ENCODE measurements around the gene SMG6. TPM values are rescaled to one million over a fixed set of nuclear protein-coding genes. Genes with fewer than 3 reads are reported as not detected.
A peak's percentile ranks its signal among the peaks of the same experiment; 100 is the strongest.

Gene SMG6
- total RNA-seq, 1 donor from 2014 or later: 36.7 TPM

- peaks cover 23% of the 10 kb centered on the region for H3K27me3 Mint-ChIP-seq (ENCODE audit: unreplicated experiment)
- DNase-seq (ENCODE audit: extremely low spot score, unreplicated experiment): no peak
- peak overlapping the region; percentile 61 for H3K4me3 Mint-ChIP-seq (ENCODE audit: unreplicated experiment)
- TF ChIP-seq CTCF (IDR thresholded peaks at IDR 0.05): no peak
- no peaks in the 10 kb centered on the region for H3K36me3 Mint-ChIP-seq (ENCODE audit: unreplicated experiment)
- H3K4me1 Mint-ChIP-seq (ENCODE audit: unreplicated experiment): peaks cover 32% of the 10 kb centered on the region
- no peaks in the 10 kb centered on the region for H3K9me3 Mint-ChIP-seq (ENCODE audit: unreplicated experiment)
- H3K27ac Mint-ChIP-seq (ENCODE audit: unreplicated experiment): no peak overlapping the region
Measured at GRCh38 chr17:2024572-2025219, 278.9 kb downstream of the SMG6 start.

DNA sequence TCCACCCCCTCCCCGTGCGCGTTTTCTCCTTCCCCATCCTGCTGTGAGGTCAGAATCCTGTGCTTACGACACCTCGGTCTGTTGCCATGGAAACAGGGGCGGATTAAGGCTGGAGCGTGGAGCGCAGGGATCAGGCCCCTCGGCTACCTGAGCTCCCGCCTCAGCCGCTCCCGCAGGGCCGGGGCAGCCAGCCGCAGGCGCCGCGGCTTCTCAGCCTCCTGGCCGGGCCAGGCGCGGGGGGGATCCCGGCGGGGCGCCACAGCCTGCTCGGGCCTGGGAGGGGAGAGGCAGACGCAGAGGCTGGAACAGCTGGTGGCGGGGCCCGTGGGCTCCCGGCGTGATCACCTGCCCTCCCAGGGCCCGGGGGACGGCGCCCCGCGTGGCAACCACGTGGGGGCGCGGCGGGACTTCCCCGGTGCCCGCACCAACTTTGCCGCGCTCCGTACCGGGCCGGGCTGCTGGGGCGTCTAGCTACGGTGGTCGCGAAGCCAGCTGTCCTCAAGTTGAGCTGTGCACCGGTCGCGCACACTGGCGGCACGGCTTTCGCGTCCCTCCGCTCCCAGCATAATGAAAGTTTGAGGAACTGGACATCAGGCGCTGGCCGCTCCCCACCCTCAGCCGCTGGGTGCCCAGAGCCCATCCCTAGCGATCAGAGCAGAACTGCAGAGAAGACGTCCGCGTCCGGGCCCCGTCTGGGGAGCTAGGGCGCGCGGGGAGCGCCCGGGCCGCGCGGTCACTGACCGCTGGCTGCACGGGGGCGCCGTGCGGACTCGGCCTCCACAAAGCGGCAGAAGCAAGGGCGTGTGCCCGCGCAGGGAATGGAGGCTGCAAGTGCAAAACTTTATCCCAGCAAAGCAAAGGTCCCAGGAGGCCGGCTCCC is 279.7 kb downstream of the SMG6 start:
- Mint-ChIP-seq H3K9me3 (ENCODE audit: unreplicated experiment) (no peaks in the 10 kb centered on the region), H3K27me3 (ENCODE audit: unreplicated experiment) (peaks cover 30% of the 10 kb centered on the region), H3K27ac (ENCODE audit: unreplicated experiment) (no peak overlapping the region), H3K4me1 (ENCODE audit: unreplicated experiment) (peaks cover 35% of the 10 kb centered on the region), H3K36me3 (ENCODE audit: unreplicated experiment) (no peaks in the 10 kb centered on the region), H3K4me3 (ENCODE audit: unreplicated experiment) (peak overlapping the region; percentile 74)
- TF ChIP-seq CTCF (IDR thresholded peaks at IDR 0.05): no peak
- no peak for DNase-seq (ENCODE audit: extremely low spot score, unreplicated experiment)

DNA sequence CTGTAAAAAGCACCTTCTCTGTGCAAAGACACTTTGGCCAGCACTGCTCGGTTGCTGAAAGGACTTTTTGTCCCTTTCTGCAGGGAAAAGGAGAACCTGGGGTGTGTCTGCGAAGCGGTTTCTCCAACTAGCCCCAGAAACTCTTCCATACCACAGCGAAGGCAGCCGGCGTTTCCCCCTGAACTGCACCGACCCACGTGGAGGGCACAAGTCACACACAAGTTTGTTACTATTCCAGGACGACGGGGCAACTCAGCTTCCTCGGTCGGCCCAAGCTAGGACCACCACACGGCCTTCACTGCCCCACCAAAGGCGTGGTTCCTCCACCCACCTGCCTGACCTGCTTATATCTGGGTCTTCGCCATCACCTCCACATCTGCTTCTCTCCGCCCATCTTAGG is 280.3 kb downstream of the SMG6 start:
- H3K9me3 Mint-ChIP-seq (ENCODE audit: unreplicated experiment): no peaks in the 10 kb centered on the region
- TF ChIP-seq CTCF (IDR thresholded peaks at IDR 0.05): no peak
- peak overlapping the region; percentile 52 for H3K4me3 Mint-ChIP-seq (ENCODE audit: unreplicated experiment)
- no peak for DNase-seq (ENCODE audit: extremely low spot score, unreplicated experiment)
- peaks cover 37% of the 10 kb centered on the region for H3K27me3 Mint-ChIP-seq (ENCODE audit: unreplicated experiment)
- H3K27ac Mint-ChIP-seq (ENCODE audit: unreplicated experiment): no peak overlapping the region
- peaks cover 39% of the 10 kb centered on the region for H3K4me1 Mint-ChIP-seq (ENCODE audit: unreplicated experiment)
- H3K36me3 Mint-ChIP-seq (ENCODE audit: unreplicated experiment): no peaks in the 10 kb centered on the region

GRCh38 chr17:2022647-2023240 is 280.8 kb downstream of the SMG6 start:
- no peak for DNase-seq (ENCODE audit: extremely low spot score, unreplicated experiment)
- Mint-ChIP-seq H3K4me1 (ENCODE audit: unreplicated experiment) (peaks cover 40% of the 10 kb centered on the region), H3K36me3 (ENCODE audit: unreplicated experiment) (no peaks in the 10 kb centered on the region), H3K27me3 (ENCODE audit: unreplicated experiment) (peaks cover 42% of the 10 kb centered on the region), H3K27ac (ENCODE audit: unreplicated experiment) (no peak overlapping the region), H3K4me3 (ENCODE audit: unreplicated experiment) (no peak overlapping the region), H3K9me3 (ENCODE audit: unreplicated experiment) (no peaks in the 10 kb centered on the region)
- TF ChIP-seq CTCF (IDR thresholded peaks at IDR 0.05): no peak

GRCh38 chr17:2020721-2021120 is 282.9 kb downstream of the SMG6 start:
- H3K4me3 Mint-ChIP-seq (ENCODE audit: unreplicated experiment): no peak overlapping the region
- no peaks in the 10 kb centered on the region for H3K9me3 Mint-ChIP-seq (ENCODE audit: unreplicated experiment)
- H3K4me1 Mint-ChIP-seq (ENCODE audit: unreplicated experiment): peaks cover 38% of the 10 kb centered on the region
- TF ChIP-seq CTCF (IDR thresholded peaks at IDR 0.05): no peak
- no peaks in the 10 kb centered on the region for H3K36me3 Mint-ChIP-seq (ENCODE audit: unreplicated experiment)
- H3K27ac Mint-ChIP-seq (ENCODE audit: unreplicated experiment): no peak overlapping the region
- no peak for DNase-seq (ENCODE audit: extremely low spot score, unreplicated experiment)
- peaks cover 45% of the 10 kb centered on the region for H3K27me3 Mint-ChIP-seq (ENCODE audit: unreplicated experiment)
